ENCODE results near the gene ASTN2. TPM values are rescaled to one million over a fixed set of nuclear protein-coding genes. Genes with fewer than 3 reads are reported as not detected.

The ASTN2 gene
- total and polyA plus RNA-seq, 2 donors (not counting 3 experiments of a cell fraction or from before 2014, with no cell fraction given), result 1.0 to 1.9 TPM

DNA sequence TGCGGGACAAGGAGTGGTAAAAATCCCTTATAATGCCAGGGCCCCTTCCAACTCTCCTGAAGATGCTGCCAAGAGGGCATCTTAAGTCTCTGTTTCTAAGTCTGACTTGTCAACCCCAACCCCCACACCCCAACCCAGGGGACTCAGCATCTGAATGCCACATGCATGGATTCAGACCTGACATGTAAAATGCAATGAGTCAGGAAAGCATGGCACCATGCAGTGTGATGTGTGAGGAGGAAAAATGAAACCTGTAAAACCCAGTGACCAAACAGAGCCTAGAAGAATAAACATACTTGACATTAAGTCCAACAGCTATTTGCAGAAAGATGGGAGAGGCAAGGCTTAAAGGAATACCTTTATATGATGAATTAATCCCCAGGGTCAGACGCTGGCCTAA, 112.4 kb downstream of the ASTN2 start:
- H2AFZ ChIP-seq (ENCODE audit: low read depth, low read length), result no peak overlapping the region
- BruUV-seq (replicated peaks), result no TSS peak
- dilution Hi-C loops (cut with MboI; ENCODE audit: extremely low pct_ligation_motif_present, low sequenced_read_pairs) (no loop called here), intact Hi-C loops (cut with micrococcal nuclease) (no loop called here)
- H3K79me2 ChIP-seq (ENCODE audit: control insufficient read depth, insufficient read depth, low read length), result no peaks in the 10 kb centered on the region
- no peak overlapping the region for H3K27ac ChIP-seq (ENCODE audit: insufficient read depth, low read depth, low read length)
- DNase-seq (ENCODE audit: low read depth, low spot score), result no peak
- TF ChIP-seq JUN (IDR thresholded peaks at IDR 0.05; ENCODE audit: borderline replicate concordance, insufficient read depth, insufficient read length, low read depth) (no peak), FOS (IDR thresholded peaks at IDR 0.05; ENCODE audit: borderline replicate concordance, insufficient read depth, low read length) (no peak), GATA2 (IDR thresholded peaks at IDR 0.05; ENCODE audit: insufficient read depth, insufficient read length, low read depth, low read length) (no peak), POLR2A (IDR thresholded peaks at IDR 0.05; ENCODE audit: low read depth, low read length) (no peak), POLR2AphosphoS5 (IDR thresholded peaks at IDR 0.05; ENCODE audit: insufficient read depth, low read depth, low read length) (no peak), EZH2 (IDR thresholded peaks at IDR 0.05; ENCODE audit: borderline replicate concordance, low read depth, low read length, severe bottlenecking) (no peak), MYC (IDR thresholded peaks at IDR 0.05; ENCODE audit: low read depth, low read length) (no peak)
- TF ChIP-seq, protein P1, sequence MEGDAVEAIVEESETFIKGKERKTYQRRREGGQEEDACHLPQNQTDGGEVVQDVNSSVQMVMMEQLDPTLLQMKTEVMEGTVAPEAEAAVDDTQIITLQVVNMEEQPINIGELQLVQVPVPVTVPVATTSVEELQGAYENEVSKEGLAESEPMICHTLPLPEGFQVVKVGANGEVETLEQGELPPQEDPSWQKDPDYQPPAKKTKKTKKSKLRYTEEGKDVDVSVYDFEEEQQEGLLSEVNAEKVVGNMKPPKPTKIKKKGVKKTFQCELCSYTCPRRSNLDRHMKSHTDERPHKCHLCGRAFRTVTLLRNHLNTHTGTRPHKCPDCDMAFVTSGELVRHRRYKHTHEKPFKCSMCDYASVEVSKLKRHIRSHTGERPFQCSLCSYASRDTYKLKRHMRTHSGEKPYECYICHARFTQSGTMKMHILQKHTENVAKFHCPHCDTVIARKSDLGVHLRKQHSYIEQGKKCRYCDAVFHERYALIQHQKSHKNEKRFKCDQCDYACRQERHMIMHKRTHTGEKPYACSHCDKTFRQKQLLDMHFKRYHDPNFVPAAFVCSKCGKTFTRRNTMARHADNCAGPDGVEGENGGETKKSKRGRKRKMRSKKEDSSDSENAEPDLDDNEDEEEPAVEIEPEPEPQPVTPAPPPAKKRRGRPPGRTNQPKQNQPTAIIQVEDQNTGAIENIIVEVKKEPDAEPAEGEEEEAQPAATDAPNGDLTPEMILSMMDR (IDR thresholded peaks at IDR 0.05; ENCODE audit: extremely low read depth in 1 of 2, insufficient read depth in 1 of 2, low read depth in 1 of 2, low read length in 2 of 2), result no peak
- TF ChIP-seq, protein P2, sequence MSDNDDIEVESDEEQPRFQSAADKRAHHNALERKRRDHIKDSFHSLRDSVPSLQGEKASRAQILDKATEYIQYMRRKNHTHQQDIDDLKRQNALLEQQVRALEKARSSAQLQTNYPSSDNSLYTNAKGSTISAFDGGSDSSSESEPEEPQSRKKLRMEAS (IDR thresholded peaks at IDR 0.05; ENCODE audit: insufficient read depth, insufficient read length), result no peak
- peaks cover under 1% of the 10 kb centered on the region for H3K9me3 ChIP-seq (replicated peaks; ENCODE audit: control insufficient read depth, insufficient read depth, low read length)
- no peaks in the 10 kb centered on the region for H4K20me1 ChIP-seq (replicated peaks; ENCODE audit: control insufficient read depth, extremely low read depth, insufficient read depth, low read length)
- H3K36me3 ChIP-seq (ENCODE audit: control insufficient read depth in 2 of 2, extremely low read depth in 1 of 2, insufficient read depth in 2 of 2, low read length in 2 of 2), result no peaks in the 10 kb centered on the region
- no peak overlapping the region for H3K4me2 ChIP-seq (ENCODE audit: insufficient read depth, low read length)
- no peak overlapping the region for H3K9ac ChIP-seq (replicated peaks; ENCODE audit: extremely low read depth, insufficient read depth, low read length)
- no peaks in the 10 kb centered on the region for H3K4me1 ChIP-seq (ENCODE audit: control insufficient read depth, extremely low read depth, insufficient read depth, low read length)
- ChIA-PET CTCF (no interaction called here), POLR2A (no interaction called here)
- no peak overlapping the region for H3K4me3 ChIP-seq (replicated peaks in 1 of 3; ENCODE audit: insufficient read depth in 1 of 3, low read depth in 1 of 3, low read length in 3 of 3)
- H3K27me3 ChIP-seq (ENCODE audit: control insufficient read depth in 2 of 2, insufficient read depth in 2 of 2, low read length in 2 of 2), result no peaks in the 10 kb centered on the region
- no peaks in the 10 kb centered on the region for H3K9me1 ChIP-seq (replicated peaks; ENCODE audit: control insufficient read depth, extremely low read depth, insufficient read depth, low read length)
- FAIRE-seq, result no peak

All from endothelial cell of umbilical vein (primary cell).